Coronary artery (tissue), 2 donors: Measurements from ENCODE around the gene TIMM50.

Source experiments
- DNase-seq: peaks from one replicate; pipeline ENCODE4 v3.0.0-alpha.2; 2017; ENCODE audit warnings: low spot score
- H3K27ac ChIP-seq, 2 donors: fragments of 200-600 bp; sonication (generic); one replicate each; pipeline ENCODE4 v1.5.1; 2016 to 2019
- H3K4me3 ChIP-seq: fragments of 200-600 bp; sonication (generic); 2 replicates; pipeline ENCODE4 v1.5.1; 2016; ENCODE audit warnings: mild to moderate bottlenecking, moderate library complexity
- TF ChIP-seq, protein P1 (sequence below): fragments of 200-600 bp; sonication (generic); IDR thresholded peaks from one replicate; pipeline ENCODE4 v1.5.1; 2019; ENCODE audit warnings: antibody characterized with exemption

Gene TIMM50

DNA sequence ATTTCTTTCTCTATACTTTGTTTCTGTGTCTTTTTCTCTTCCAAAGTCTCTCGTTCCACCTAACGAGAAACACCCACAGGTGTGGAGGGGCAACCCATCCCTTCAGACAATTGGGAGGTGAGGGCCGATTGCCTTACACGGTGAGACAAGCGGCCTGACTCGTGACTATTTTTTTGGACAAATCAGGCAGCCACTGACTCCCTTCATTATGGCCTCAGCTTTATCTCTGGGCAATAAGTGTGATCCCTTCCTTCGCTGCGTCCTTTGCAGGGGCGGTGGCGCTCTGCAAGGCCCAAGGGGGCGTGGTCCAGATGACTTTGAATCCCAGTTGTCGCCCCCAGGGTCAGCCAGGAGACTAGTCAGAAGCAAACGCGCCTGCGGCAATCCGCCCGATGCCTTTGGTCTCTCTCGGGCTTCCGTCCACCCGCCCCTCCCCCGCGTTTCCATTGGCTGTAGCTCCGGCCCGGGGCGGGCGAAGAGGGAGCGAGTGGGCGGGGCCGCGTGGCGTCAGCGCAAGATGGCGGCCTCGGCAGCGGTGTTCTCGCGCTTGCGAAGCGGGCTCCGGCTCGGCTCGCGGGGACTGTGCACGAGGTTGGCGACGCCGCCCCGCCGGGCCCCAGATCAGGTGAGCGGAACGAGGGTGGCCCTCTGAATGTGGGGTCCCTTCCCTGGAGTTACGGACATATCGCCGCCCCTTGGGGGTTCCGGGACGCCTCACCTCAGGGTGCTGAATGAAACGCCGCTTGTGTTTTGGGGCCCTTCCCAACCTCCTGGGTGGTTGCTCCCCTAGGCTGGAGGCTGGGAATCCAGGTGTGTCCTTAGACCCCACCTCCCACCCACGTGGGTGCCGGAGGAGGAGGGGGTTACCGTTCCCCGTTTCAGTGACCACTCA, at the start of gene TIMM50:
TIMM50 (plus strand) TSS at position 502 of the 892 bp plus-strand sequence; CDS start at position 518, 16 bp downstream.
- Histone ChIP-seq H3K4me3 (peak within 1 kb of the TSS; percentile 90), H3K27ac (peak within 1 kb of the TSS; percentile 54 to 90)
- DNase-seq: peak; percentile 96
- TF ChIP-seq, protein P1, sequence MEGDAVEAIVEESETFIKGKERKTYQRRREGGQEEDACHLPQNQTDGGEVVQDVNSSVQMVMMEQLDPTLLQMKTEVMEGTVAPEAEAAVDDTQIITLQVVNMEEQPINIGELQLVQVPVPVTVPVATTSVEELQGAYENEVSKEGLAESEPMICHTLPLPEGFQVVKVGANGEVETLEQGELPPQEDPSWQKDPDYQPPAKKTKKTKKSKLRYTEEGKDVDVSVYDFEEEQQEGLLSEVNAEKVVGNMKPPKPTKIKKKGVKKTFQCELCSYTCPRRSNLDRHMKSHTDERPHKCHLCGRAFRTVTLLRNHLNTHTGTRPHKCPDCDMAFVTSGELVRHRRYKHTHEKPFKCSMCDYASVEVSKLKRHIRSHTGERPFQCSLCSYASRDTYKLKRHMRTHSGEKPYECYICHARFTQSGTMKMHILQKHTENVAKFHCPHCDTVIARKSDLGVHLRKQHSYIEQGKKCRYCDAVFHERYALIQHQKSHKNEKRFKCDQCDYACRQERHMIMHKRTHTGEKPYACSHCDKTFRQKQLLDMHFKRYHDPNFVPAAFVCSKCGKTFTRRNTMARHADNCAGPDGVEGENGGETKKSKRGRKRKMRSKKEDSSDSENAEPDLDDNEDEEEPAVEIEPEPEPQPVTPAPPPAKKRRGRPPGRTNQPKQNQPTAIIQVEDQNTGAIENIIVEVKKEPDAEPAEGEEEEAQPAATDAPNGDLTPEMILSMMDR: no peak

DNA sequence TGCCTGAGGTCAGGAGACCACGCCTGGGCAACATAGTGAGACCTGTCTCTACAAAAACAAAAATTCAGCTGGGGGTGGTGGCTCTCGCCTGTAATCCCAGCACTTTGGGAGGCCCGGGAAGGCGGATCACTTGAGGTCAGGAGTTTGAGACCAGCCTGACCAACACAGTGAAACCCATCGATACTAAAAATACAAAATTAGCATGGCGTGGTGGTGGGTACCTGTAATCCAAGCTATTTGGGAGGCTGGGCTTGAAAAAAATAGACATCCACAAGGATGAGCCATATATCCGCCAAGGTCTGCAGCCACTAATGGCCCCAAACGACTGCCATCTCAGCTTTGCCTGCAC, 48.0 kb upstream of the TIMM50 start:
- H3K4me3 ChIP-seq: no peak overlapping the region
- TF ChIP-seq, protein P1: no peak
- no peak for DNase-seq
- no peak overlapping the region for H3K27ac ChIP-seq

DNA sequence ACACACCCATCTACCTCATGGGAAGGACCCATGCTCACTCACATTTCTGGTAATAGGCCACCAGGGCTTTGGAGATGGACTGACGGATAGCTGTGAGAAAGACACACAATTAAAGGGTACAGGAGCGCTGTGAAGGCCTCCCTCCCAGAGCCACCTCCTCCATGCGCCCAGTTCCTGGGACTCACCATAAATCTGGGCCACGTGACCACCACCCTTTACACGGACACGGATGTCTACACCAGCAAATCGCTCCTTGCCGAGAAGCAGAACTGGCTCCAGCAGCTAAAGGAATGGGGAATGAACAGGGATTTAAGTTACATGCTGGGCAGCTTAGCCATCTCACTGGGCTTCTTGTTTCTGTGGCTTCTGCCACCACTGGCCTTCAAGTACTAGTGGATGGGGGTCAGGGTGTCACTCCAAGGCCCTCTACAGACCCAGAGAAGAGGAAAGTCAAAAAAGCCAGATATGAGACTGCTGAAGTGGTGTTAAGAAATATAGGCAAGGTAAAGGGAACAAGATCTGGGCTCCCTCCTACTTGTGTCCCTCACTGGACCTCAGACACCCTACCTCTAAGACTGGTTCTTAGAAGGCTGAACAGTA, 47.1 kb upstream of the TIMM50 start:
- DNase-seq: no peak

DNA sequence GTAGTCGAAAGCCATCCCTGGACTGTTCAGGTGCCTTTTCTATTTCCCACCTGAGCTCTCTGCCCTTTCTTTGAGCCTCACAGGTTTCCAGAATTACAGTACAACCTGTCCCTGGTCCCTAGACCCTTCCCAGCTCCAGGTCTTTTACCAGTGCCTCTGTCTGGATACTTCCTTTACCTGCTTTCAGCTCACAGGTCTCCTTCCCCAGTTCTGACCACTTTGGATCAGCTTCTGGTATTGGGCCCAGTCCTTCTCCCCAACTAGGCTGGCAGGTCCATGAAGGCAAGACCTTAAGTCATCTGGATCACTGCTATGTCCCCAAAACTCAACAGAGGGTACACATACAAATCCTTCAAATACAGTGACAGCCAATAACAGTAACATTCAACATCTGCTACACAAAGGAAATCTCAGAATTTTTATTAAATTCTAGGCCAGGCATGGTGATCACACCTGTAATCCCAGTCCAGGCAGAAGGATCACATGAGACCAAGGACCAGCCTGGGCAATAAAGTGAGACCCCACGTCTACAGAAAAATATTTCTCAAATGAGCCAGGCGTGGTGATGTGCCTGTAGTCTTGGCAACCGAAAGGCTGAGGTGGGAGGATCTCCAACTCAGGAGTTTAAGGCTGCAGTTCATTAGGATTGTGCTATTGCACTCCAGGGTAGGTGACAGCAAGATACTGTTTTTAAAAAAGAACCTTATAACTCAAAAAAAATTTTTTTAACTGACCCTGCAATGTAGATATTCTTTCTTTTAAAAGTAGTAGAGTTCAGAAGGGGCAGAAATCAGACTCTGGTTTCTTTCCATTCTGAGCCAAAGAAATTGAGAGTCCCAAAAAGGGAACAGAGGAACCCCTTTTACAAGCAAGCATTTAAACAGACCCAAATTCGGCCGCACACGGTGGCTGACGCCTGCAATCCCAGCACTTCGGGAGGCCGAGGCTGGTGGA, 46.2 kb upstream of the TIMM50 start:
- TF ChIP-seq, protein P1: no peak
- no peak for DNase-seq
- Histone ChIP-seq H3K27ac (peak overlapping the region; percentile 80 to 87), H3K4me3 (peak overlapping the region; percentile 97)

More for the DNA sequence above, 47.1 kb upstream of the TIMM50 start:
- TF ChIP-seq, protein P1: no peak
- no peak overlapping the region for H3K27ac ChIP-seq
- peak overlapping the region; percentile 97 for H3K4me3 ChIP-seq

DNA sequence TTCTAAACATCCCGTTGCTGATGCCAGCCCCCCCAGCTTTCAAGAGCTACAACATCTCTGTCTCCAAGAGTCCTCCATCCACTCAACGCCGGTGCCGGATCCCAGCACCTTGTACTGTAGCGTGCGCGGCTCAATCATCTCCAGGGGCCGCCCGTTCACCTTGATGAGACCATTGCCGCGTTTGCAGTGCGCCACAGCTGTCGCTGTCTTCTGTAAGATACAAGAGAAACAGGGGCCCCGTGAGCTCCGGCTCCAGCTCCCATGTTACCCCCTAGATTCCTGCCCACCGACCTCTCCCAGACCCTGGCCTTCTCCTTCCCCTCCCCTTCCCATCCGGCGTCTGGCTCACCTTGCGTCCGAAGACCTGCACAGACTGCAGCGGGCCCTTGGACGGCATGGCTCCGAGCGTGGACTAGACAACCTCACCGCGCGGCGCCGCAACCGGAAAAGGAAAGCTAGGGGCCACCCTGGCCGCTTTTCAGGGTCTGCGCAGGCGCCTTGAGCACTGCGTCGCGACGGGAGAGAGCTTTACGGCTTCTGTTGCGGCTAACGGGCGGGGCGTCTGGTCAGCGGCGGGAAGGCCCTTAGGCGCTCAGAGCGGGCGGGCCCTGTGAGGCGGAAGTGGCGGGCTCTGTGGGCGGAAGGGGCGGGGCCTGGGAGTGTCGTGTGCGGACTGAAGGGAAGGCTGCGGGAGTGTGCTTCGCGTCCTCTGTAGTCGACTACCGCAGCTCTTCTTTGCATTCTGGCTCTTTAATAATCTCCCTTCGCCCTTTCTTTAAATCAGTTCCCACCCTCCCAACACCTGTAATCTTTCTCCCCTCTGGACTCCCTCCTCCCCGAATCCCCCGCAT, 44.9 kb upstream of the TIMM50 start, which contains the start of gene RPS16:
RPS16 (minus strand) TSS at position 451 of the 851 bp plus-strand sequence; CDS start at position 397, 54 bp downstream.
- TF ChIP-seq, protein P1: no peak
- H3K4me3 ChIP-seq: peak within 1 kb of the TSS; percentile 97
- H3K27ac ChIP-seq: peak within 1 kb of the TSS; percentile 80 to 87
- DNase-seq: peak; percentile 99

DNA sequence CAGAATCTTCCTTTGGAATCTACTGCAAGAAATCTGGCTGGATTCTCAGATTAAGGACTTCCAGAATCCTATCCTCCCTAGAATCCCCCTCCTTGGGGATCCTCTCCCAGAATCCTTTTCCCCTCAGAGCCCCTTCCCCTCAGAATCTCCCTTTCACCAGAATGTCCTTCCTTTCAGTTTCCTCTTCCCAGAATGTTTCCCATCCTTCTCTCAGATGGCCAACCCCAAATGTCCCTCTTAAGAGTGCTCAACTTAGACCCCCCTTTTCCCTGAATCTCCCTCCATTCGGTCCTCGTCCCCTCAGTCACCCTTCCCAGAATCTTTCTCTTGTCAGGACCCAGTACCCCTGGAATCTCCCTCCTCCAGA, 44.3 kb upstream of the TIMM50 start:
- TF ChIP-seq, protein P1: no peak
- peak overlapping the region; percentile 70 to 87 for H3K27ac ChIP-seq
- no peak for DNase-seq
- H3K4me3 ChIP-seq: peak overlapping the region; percentile 97
